B cell (primary cell): ENCODE data around the gene KIRREL1.

Experiments
- EZH2 ChIP-seq: IDR thresholded peaks from 2 replicates; pipeline ENCODE4 v1.6.1; 2012; ENCODE audit warnings: borderline replicate concordance, low read depth, mild to moderate bottlenecking, moderate library complexity, low read length; ENCODE audit not compliant: insufficient read depth, poor library complexity, severe bottlenecking
- TF ChIP-seq, protein P1 (sequence below): fragments of 200-600 bp; IDR thresholded peaks from one replicate; pipeline ENCODE4 v1.8.0; 2022; ENCODE audit warnings: antibody characterized with exemption, mild to moderate bottlenecking

DNA sequence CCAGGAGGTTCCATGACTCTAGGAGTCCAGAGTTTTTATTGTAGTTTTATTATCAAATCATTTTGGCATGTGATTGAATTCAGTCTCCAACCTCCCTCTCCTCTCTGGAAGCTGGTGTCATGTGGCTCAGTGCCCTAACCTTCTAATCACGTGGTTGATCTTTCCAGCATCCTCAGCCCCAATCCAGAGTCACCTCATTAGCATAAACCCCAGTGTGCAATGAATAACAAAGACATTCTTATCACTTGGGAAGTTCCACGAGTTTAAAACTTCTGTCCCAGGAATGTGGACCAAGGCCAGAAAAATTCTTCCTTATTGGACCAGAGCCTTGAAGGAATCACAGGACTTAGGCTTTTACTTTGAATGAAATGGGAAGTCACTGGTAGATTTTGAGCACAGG, 52.2 kb downstream of the KIRREL1 start:
- TF ChIP-seq, protein P1, sequence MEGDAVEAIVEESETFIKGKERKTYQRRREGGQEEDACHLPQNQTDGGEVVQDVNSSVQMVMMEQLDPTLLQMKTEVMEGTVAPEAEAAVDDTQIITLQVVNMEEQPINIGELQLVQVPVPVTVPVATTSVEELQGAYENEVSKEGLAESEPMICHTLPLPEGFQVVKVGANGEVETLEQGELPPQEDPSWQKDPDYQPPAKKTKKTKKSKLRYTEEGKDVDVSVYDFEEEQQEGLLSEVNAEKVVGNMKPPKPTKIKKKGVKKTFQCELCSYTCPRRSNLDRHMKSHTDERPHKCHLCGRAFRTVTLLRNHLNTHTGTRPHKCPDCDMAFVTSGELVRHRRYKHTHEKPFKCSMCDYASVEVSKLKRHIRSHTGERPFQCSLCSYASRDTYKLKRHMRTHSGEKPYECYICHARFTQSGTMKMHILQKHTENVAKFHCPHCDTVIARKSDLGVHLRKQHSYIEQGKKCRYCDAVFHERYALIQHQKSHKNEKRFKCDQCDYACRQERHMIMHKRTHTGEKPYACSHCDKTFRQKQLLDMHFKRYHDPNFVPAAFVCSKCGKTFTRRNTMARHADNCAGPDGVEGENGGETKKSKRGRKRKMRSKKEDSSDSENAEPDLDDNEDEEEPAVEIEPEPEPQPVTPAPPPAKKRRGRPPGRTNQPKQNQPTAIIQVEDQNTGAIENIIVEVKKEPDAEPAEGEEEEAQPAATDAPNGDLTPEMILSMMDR, result no peak
- TF ChIP-seq EZH2, result no peak
